Activated CD8-positive, alpha-beta memory T cell treated with anti-CD3 and anti-CD28 coated beads, Interleukin-2, amount 50 U/mL, for 4 hours (primary cell): ENCODE measurements around the gene AGPAT1.
"Not testable (repeated sequence)": the region's sequence is repeated elsewhere in the genome, so short reads cannot be mapped to it uniquely, and the experiment has no call there.

Source experiments
- DNase-seq: peaks from one replicate; pipeline ENCODE4 v3.0.0-alpha.2; 2020

Gene AGPAT1

DNA sequence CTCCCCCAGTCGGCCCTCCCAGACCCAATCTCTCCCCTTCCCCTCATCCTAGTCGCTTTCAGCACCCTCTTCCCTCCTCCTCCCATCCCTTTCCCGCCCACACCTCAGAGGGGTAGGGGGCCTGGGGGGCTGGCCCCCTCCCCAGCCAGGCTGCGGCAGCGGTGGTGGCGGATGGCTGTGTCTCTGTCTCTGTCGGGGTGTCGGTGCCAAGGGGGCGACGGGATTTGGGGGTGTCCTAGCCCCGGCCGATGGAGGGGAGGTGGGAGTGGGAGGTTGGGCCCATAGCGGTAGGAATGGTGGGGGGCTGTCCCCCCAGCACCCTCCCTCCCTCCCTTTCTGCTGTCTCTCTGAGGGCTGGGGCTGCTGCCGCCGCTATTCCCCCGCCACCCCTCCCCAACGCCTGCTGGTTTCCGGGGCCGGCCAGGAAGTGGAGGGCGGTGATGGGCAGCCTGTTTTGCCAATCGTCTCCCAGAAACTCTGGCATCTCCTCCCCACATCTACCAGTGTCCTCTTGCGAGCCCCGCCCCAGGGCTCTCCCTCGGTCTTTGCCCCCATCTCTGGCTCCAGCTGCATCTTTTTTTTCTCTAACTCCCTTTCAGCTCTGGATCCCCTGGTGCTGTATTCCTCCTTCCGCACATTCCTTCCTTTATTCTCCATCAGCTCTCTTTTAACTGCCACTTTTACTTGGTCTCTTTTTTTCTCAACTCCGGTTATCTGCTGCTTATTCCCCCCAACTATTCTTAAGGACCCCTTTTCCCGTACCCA lies at the start of gene AGPAT1:
Gene AGPAT1 (minus strand): TSS at position 374 of the 765 bp plus-strand sequence. CDS start 4,588 bp downstream, outside the sequence.
- DNase-seq = peak; percentile 96

GRCh38 chr6:32224696-32225095 lies 48.8 kb upstream of the AGPAT1 start:
- no peak for DNase-seq

GRCh38 chr6:32223258-32224235 lies 47.7 kb upstream of the AGPAT1 start, which contains the start of gene NOTCH4:
Gene NOTCH4, minus strand, starts transcription at chr6:32224067. Its CDS starts 139 bp downstream, at chr6:32223928.
- DNase-seq = no peak

GRCh38 chr6:32222333-32223230 lies 46.7 kb upstream of the AGPAT1 start:
- no peak for DNase-seq

- no peak for DNase-seq
Observed at GRCh38 chr6:32220021-32220420, 44.1 kb upstream of the AGPAT1 start.

DNA sequence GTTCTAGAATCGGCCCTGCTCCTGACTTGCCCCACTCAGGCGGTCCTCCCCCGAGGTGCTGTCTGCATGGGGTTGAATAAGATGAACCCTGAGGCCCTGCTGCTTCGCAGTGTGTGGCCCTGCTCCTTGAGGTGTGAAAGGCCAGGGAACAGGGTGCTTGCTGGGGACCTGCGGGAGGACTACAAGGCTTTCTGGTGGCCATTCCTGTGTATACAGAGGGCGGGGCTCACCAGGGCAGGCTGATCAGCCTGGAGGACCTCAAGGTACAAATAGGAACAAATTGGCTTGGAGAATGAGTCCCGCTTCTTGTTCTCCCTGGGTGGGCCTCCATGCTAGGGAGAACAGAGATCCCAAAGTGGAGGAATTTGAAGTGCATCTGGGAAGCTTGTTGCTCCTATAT lies 42.3 kb upstream of the AGPAT1 start:
- no peak for DNase-seq

DNA sequence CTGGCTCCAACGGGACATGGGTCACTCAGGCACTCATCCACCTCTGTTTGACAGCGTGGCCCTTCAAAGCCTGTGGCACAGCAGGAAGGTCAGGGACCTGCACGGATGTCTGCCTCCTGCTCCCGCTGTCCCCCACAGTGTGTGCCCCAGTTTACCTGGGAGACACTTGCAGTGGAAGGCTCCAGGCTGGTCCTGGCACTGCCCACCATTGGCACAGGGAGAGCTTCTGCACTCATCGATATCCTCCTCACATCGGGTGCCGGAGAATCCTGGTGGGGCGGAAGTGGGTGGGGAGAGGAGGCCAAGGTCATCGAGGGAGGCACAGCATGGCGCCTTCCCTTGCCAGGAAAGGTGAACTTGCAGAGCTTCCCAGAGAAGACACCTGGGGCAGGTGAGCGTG lies 41.1 kb upstream of the AGPAT1 start:
- no peak for DNase-seq

DNA sequence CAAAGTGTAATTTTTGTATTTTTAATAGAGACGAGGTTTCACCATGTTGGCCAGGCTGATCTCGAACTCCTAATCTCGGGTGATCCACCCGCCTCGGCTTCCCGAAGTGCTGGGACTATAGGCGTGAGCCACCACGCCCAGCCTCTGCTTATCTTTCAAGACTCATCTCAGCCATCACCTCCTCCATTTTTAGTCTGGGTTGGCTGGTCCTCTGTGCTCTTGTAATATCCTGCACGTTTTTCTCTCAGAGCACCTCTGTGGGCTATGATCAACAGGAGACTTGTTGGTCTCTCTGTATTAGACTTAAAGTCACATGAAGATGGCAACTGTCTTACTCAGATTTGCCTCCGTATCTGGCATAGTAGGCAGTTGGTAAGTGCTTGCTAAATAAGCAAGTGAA lies 40.4 kb upstream of the AGPAT1 start:
- DNase-seq = no peak

DNA sequence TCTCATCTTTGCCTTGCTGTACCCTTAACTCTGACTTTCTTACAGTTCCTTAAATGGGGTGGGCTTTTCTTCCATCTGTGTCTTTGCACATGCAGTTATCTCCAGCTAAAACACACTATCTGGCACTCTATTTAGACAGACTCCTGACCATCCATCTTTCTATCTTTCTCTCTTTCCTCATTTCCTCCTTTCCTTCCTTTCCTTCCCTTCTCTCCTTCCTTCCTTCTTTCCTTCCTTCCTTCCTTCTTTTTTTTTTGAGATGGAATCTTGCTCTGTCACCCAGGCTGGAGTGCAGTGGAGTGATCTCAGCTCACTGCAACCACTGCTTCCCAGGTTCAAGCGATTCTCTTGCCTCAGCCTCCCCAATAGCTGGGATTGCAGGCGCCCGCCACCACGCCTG lies 39.7 kb upstream of the AGPAT1 start:
- no peak for DNase-seq

DNA sequence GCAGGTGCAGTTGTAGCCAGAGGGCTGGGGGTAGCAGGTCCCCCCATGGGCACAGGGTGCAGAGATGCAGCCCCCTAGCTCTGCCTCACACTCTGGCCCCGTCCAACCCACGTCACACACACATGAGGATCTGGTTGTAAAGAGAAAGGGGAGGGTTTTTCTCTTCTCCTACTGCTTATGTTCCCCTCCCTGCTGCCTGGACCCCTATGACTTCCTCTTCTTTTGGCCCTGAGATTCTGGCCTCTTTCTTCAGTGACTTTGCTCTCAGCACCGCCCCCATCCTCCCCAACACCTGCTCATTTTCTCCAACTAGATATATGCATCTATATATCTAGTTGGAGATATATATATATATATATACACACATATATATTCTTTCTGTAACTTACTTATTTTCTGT lies 38.2 kb upstream of the AGPAT1 start:
- no peak for DNase-seq

DNA sequence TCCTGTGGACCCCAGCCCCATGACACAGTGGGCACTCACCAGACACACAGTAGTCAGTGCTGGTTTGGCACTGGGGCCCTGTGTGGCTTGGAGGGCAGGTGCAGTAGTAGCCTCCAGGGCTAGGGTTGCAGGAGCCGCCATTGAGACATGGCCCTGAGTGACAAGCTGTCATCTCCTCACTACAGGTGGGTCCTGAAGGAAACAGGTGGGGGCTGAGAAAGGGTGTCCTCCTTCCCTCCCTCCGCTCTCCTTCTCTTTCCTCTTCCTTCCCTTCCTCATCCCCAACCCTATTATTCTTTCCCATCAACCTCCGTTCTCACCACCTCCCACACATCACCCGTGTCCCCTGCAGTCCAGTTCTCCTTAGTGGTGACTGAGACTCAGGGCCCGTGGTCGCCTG lies 37.8 kb upstream of the AGPAT1 start:
- DNase-seq = no peak

DNA sequence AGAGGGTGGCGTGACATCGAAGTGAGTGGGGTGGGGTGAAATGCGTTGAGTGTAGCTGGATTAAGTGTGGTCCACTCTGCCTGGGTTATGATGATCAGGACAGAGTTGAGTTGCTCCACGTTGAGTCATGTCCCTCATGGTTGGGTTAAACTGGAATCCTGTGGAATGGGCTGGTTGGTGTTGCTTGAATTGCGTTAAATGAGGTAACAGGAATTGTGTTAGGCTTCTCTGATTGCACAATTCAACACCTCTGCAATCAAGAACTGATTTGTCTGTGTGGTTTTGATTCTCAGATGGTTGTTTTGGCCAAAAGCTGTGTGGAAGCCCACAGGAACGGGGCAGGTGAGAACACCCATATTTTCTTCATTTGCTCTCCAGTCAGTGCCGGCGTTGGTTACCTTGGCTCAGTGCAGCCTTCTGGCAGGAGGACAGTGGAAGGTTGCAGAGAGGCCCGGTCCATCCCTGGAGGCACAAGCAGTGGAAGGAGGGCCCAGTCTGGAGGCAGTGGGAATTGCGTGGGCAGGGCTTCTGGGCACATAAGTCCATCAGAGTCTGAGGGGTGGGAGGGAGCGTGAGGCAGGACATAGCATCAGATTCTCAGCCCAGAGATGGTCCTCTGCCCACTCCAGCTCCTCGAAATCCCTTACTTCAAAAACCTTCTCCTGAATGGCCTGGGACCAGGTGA lies 36.3 kb upstream of the AGPAT1 start:
- no peak for DNase-seq

- not testable (repeated sequence) for DNase-seq
Observed at GRCh38 chr6:32211432-32211831, 35.5 kb upstream of the AGPAT1 start.

DNA sequence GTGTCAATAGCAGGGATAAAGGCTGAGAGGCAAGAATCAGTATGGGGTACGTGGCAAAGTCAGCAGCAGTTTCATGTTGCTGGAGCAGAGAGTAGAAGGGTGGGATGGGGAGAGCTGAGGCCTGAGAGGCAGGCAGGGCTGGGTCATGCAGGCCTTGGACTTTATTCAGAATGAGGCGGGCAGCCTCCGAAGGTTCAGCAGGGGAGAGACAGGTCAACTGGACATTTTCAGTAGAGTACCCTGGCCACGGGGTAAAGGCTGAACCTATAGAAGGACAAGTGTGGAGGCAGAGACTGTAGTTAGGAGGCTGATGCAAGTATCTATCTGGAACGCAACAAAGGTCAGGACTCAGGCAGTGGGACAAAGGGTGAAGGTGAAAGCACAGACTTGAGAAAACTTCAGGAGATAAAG lies 34.3 kb upstream of the AGPAT1 start:
- DNase-seq = no peak

GRCh38 chr6:32208996-32209395 lies 33.1 kb upstream of the AGPAT1 start:
- no peak for DNase-seq

- DNase-seq = no peak
Observed at GRCh38 chr6:32204268-32204715, 28.4 kb upstream of the AGPAT1 start.

GRCh38 chr6:32203426-32204267 lies 27.8 kb upstream of the AGPAT1 start:
- no peak for DNase-seq

- DNase-seq = no peak
Observed at GRCh38 chr6:32202186-32202585, 26.3 kb upstream of the AGPAT1 start.

DNA sequence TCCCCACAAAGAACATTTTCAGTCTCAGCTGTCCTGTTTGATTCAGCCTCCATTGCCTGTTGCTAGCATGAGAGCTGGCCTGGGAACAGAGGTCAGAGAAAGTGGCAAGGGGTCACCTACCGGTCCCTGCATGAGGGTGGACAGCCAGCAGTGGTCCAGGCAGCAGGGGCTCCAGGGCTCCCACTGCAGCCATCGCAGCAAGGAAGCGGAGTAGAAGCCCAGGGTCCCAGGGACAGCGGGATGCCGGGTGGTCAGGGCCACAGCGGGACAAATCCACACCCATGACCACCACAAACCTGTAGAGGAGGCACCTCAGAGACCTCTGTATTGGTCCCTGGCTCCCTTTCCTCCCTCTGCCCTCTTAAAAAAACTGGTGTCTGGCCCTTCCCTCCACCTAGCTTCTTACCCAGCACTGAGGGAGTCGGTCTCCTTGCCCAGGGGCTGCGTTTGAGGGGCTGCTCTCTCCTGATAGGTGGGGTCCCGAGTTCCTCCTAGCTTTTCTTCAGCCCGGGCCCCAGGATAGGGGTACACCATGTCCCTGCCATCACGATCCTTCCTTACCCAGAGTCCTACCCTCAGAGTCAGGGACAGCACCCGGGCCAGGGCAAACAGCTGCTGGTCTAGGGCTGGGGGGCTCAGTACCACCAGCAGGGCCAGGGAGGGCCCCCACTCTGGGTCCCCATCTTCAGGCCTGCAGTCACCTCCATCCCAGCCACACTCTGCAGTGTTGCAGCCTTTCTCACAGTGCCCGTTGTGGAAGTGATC lies 25.0 kb upstream of the AGPAT1 start:
- no peak for DNase-seq

DNA sequence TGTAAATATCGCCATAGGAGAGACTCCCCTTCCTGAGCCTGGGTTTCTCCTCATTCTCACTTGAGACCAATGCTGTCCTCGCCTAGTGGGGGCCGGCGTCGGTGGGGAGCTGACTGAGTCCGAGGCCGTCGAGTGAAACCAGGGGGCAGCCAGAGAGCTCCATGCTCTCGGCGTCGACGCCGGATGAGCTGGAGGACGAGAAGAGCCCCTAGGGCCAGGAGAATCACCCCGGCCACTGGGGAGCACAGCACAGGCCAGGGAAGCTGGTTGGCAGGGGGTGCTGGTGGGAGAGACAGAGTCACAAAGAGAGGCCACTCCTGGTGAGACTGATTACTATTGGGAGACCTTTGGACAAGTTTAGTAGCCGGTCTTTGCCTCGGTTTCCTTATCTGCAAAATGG lies 23.0 kb upstream of the AGPAT1 start:
- no peak for DNase-seq
